K562 (cell line): ENCODE results near the gene NAV2. TPM values are rescaled to one million over a fixed set of nuclear protein-coding genes. Genes with fewer than 3 reads are reported as not detected.

ENCODE experiments used
- ATAC-seq: fragments of 200-7000 bp; cut with Tn5 transposase; 3 replicates; pipeline ENCODE4 v1.9.1; 2020; ENCODE audit warnings: moderate library complexity
- BruUV-seq: library from RNA; stranded (reverse); fragments of 400-500 nt; replicated peaks from 2 replicates; lab custom pipeline; 2021; lab: Mats Ljungman, UMichigan
- CTCF ChIA-PET: fragments of 300-600 bp; formaldehyde crosslinking; extraction: SDS; loops from one replicate; lab custom pipeline; 2021; ENCODE audit warnings: low intra/inter-chr PET ratio; lab: Yijun Ruan, JAX
- POLR2A ChIA-PET: fragments of 300-600, 350-650 bp; sonication (Branson Sonifier 250); formaldehyde crosslinking; extraction: SDS; loops from one replicate; lab custom pipeline; 2021; ENCODE audit warnings: antibody characterized with exemption, inconsistent platforms; lab: Yijun Ruan, JAX
- DNase-seq, 4 experiments: peaks; one replicate each; pipeline versions ENCODE4 v3.0.0 to v3.0.0-alpha.2; 2011 to 2018; ENCODE audit warnings: low spot score in 3 of 4, mixed read lengths in 3 of 4; ENCODE audit errors: extremely low read depth in 1 of 4
- FAIRE-seq: peaks from 2 replicates; lab custom pipeline; 2011; peaks lifted over from hg19 to GRCh38; lab: Jason Lieb, UNC
- H2AFZ ChIP-seq: 2 replicates; pipeline ENCODE4 v1.6.0; 2011; ENCODE audit warnings: low read depth, low read length, control low read depth, inconsistent platforms
- H3K27ac ChIP-seq: fragments of 200-600 bp; 3 replicates; pipeline ENCODE4 v1.8.0; 2011; ENCODE audit warnings: low read depth, mild to moderate bottlenecking, control low read depth, inconsistent platforms, low read length, moderate library complexity, mixed read lengths; ENCODE audit errors: extremely low read depth
- H3K27me3 ChIP-seq, 2 experiments: fragments of 300-600 bp in 1 of 2; 2 replicates in 1 of 2; 3 replicates in 1 of 2; pipeline versions ENCODE4 v1.6.0 to v1.8.0; 2011; ENCODE audit warnings: inconsistent platforms in 2 of 2, low read length in 2 of 2, mild to moderate bottlenecking in 1 of 2, mixed read lengths in 1 of 2, moderate library complexity in 1 of 2; ENCODE audit not compliant: control insufficient read depth in 2 of 2, insufficient read depth in 2 of 2
- H3K36me3 ChIP-seq: fragments of 300-600 bp; 3 replicates; pipeline ENCODE4 v1.8.0; 2011; ENCODE audit warnings: mild to moderate bottlenecking, low read length, inconsistent platforms; ENCODE audit not compliant: control insufficient read depth, insufficient read depth
- H3K4me1 ChIP-seq, 2 experiments: fragments of 200-600 bp in 1 of 2; replicated peaks in 1 of 2; 2 replicates in 1 of 2; 3 replicates in 1 of 2; pipeline versions ENCODE4 v1.5.1 to v1.8.0; 2011; ENCODE audit warnings: inconsistent platforms in 2 of 2, low read length in 2 of 2, mild to moderate bottlenecking in 1 of 2, mixed read lengths in 1 of 2, moderate library complexity in 1 of 2; ENCODE audit not compliant: control insufficient read depth in 2 of 2, insufficient read depth in 2 of 2
- H3K4me2 ChIP-seq: 2 replicates; pipeline ENCODE4 v1.6.1; 2011; ENCODE audit warnings: low read length, control low read depth, inconsistent platforms, mixed read lengths; ENCODE audit not compliant: insufficient read depth
- H3K4me3 ChIP-seq: fragments of 200-600 bp; sonication (generic), shearing (Covaris generic); 2 replicates; pipeline ENCODE4 v1.5.1; 2016; ENCODE audit warnings: control low read depth, inconsistent platforms
- H3K79me2 ChIP-seq: fragments of 200-600 bp; 3 replicates; pipeline ENCODE4 v1.8.0; 2011; ENCODE audit warnings: low read length, inconsistent platforms; ENCODE audit not compliant: control insufficient read depth, insufficient read depth
- H3K9ac ChIP-seq, 2 experiments: 2 replicates each; pipeline versions ENCODE4 v1.6.0 to v1.6.1; 2011; ENCODE audit warnings: low read depth in 2 of 2, low read length in 2 of 2, control low read depth in 1 of 2, inconsistent platforms in 1 of 2, mild to moderate bottlenecking in 1 of 2, mixed read lengths in 1 of 2; ENCODE audit not compliant: insufficient read depth in 1 of 2
- H3K9me1 ChIP-seq: one replicate; pipeline ENCODE4 v1.6.0; 2011; ENCODE audit warnings: inconsistent platforms, mild to moderate bottlenecking, low read length, moderate library complexity; ENCODE audit not compliant: control insufficient read depth, insufficient read depth
- H3K9me3 ChIP-seq: replicated peaks from 2 replicates; pipeline ENCODE4 v1.5.1; 2011; ENCODE audit warnings: low read depth, low read length, inconsistent platforms; ENCODE audit not compliant: control insufficient read depth, insufficient read depth
- H4K20me1 ChIP-seq: replicated peaks from 2 replicates; pipeline ENCODE4 v1.6.1; 2011; ENCODE audit warnings: low read length, inconsistent platforms, mixed read lengths; ENCODE audit not compliant: control insufficient read depth, insufficient read depth
- EGR1 ChIP-seq: fragments of 450-650 bp; conservative IDR thresholded peaks from 2 replicates; pipeline ENCODE4 v1.6.1; 2017; ENCODE audit warnings: mild to moderate bottlenecking
- ELF4 ChIP-seq: fragments of 450-650 bp; formaldehyde crosslinking; IDR thresholded peaks from 2 replicates; pipeline ENCODE4 v1.4.0; 2022; ENCODE audit warnings: missing genetic modification characterization
- EWSR1 ChIP-seq: fragments of 450-650 bp; IDR thresholded peaks from 2 replicates; pipeline ENCODE4 v1.6.1; 2018; ENCODE audit warnings: borderline replicate concordance, mild to moderate bottlenecking, low read depth, moderate library complexity; ENCODE audit not compliant: partially characterized antibody
- HDGF ChIP-seq: fragments of 450-650 bp; IDR thresholded peaks from 2 replicates; pipeline ENCODE4 v1.6.1; 2016
- HOMEZ ChIP-seq: fragments of 250-450 bp; sonication (Bioruptor Pico); IDR thresholded peaks from 2 replicates; pipeline ENCODE4 v1.4.0; 2020; ENCODE audit warnings: mild to moderate bottlenecking, moderate library complexity
- MYBL2 ChIP-seq, 2 experiments: fragments of 450-650 bp in 1 of 2; sonication (generic) in 1 of 2; formaldehyde crosslinking in 1 of 2; IDR thresholded peaks; 2 replicates each; pipeline versions ENCODE4 v1.6.1 to v1.8.1; 2017 to 2022; ENCODE audit warnings: borderline replicate concordance in 1 of 2, inconsistent platforms in 1 of 2, low read depth in 1 of 2, mild to moderate bottlenecking in 1 of 2, missing genetic modification reagents in 1 of 2, moderate library complexity in 1 of 2
- POLR2AphosphoS2 ChIP-seq: IDR thresholded peaks from 2 replicates; pipeline ENCODE4 v1.6.1; 2012; ENCODE audit warnings: low read length, improper control_type of control experiment
- POLR2G ChIP-seq: fragments of 200-400 bp; formaldehyde crosslinking; IDR thresholded peaks from 2 replicates; pipeline ENCODE4 v1.6.1; 2017; ENCODE audit warnings: low read depth, mild to moderate bottlenecking, antibody characterized with exemption, low read length, moderate library complexity
- POLR3A ChIP-seq: IDR thresholded peaks from 2 replicates; pipeline ENCODE4 v1.6.1; 2011; ENCODE audit warnings: borderline replicate concordance, mild to moderate bottlenecking, moderate library complexity; ENCODE audit not compliant: insufficient read length, insufficient read depth; ENCODE audit errors: extremely low read depth
- SAFB2 ChIP-seq: fragments of 200-400 bp; formaldehyde crosslinking; IDR thresholded peaks from 2 replicates; pipeline ENCODE4 v1.6.1; 2018; ENCODE audit warnings: borderline replicate concordance, low read length, low read depth, moderate library complexity; ENCODE audit not compliant: severe bottlenecking
- SETDB1 ChIP-seq: IDR thresholded peaks from one replicate; pipeline ENCODE4 v1.6.1; 2012; ENCODE audit warnings: low read length, control low read depth, inconsistent platforms
- ZFPM2 ChIP-seq: fragments of 250-450 bp; sonication (Bioruptor Pico); IDR thresholded peaks from 2 replicates; pipeline ENCODE4 v1.5.1; 2022; ENCODE audit warnings: mild to moderate bottlenecking
- ZNF311 ChIP-seq: fragments of 250-450 bp; sonication (Bioruptor Pico); IDR thresholded peaks from 2 replicates; pipeline ENCODE4 v1.4.0; 2020; ENCODE audit warnings: mild to moderate bottlenecking, moderate library complexity
- ZNF431 ChIP-seq: sonication (generic); formaldehyde crosslinking; IDR thresholded peaks from 2 replicates; pipeline ENCODE4 v1.8.0; 2022; ENCODE audit warnings: mild to moderate bottlenecking, missing genetic modification reagents
- WGBS: fragments of 100-300 bp; shearing (Covaris generic); methylation state at CpG from one replicate; pipeline ENCODE4 v1.1.6; 2016; ENCODE audit warnings: low coverage, mixed read lengths; ENCODE audit not compliant: insufficient coverage; ENCODE audit errors: missing lambda C conversion rate; 5-methylcytosine and 5-hydroxymethylcytosine counted together
- in situ Hi-C: fragments of 300-500 bp; cut with MboI; formaldehyde crosslinking; loops from 4 replicates; pipeline ENCODE4 v1.15.0; 2018; ENCODE audit warnings: inconsistent platforms, mixed read lengths
- intact Hi-C: fragments of 100-400 bp; cut with micrococcal nuclease; formaldehyde crosslinking; loops from 2 replicates; pipeline ENCODE4 v1.14.2; 2022
- polyA plus RNA-seq, 8 experiments: library from polyadenylated mRNA; depleted of rRNA in 4 of 8; stranded (reverse) in 5 of 8; unstranded in 3 of 8; fragments of >200 nt; fragmentation: Nextera tagmentation in 2 of 8; fragmentation: Illumina TruSeq in 1 of 8; extraction: Ambion mirVana in 2 of 8; extraction: Trizol in 1 of 8; gene quantifications; 2 replicates each; pipeline versions ENCODE4 v1.2.1 to v1.2.3, GENCODE V29; 2011 to 2014; ENCODE audit warnings: inconsistent platforms in 1 of 8, missing spikeins in 1 of 8
- total RNA-seq, 7 experiments: library from RNA; depleted of rRNA in 6 of 7; stranded (reverse); fragments of >200 nt in 6 of 7; fragmentation: Illumina TruSeq in 2 of 7; extraction: Trizol in 2 of 7; gene quantifications; 2 replicates each; pipeline versions ENCODE4 v1.2.1 to v1.2.3, GENCODE V29; 2011 to 2021; ENCODE audit warnings: low replicate concordance in 1 of 7
- TF ChIP-seq, protein P1 (sequence below): sonication (generic); formaldehyde crosslinking; IDR thresholded peaks from 2 replicates; pipeline ENCODE4 v1.5.0; 2020; ENCODE audit warnings: missing genetic modification reagents

The NAV2 gene
- total and polyA plus RNA-seq, 9 of the 15 experiments (the other 6 are each of a cell fraction or from before 2014, with no cell fraction given) = 0.03 to 0.35 (median 0.05) TPM

GRCh38 chr11:20033806-20034205 lies 321.2 kb downstream of the NAV2 start:
- no peak for TF ChIP-seq MYBL2 (IDR thresholded peaks at IDR 0.05; ENCODE audit: low read depth)
- TF ChIP-seq MYBL2 (CRISPR knock-in tag; IDR thresholded peaks at IDR 0.05; ENCODE audit: borderline replicate concordance) = no peak
- TF ChIP-seq HDGF = no peak
- no peak for TF ChIP-seq POLR3A
- TF ChIP-seq, protein P1, sequence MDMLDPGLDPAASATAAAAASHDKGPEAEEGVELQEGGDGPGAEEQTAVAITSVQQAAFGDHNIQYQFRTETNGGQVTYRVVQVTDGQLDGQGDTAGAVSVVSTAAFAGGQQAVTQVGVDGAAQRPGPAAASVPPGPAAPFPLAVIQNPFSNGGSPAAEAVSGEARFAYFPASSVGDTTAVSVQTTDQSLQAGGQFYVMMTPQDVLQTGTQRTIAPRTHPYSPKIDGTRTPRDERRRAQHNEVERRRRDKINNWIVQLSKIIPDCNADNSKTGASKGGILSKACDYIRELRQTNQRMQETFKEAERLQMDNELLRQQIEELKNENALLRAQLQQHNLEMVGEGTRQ (CRISPR knock-in tag) = no peak
- no peak for TF ChIP-seq POLR2G
- TF ChIP-seq ELF4 (CRISPR knock-in tag) = no peak
- no peak for TF ChIP-seq SAFB2
- no peak for TF ChIP-seq ZNF431 (CRISPR knock-in tag)
- TF ChIP-seq ZFPM2 (CRISPR knock-in tag) = no peak
- no peak for TF ChIP-seq EWSR1
- no peak for TF ChIP-seq SETDB1
- no peak for TF ChIP-seq ZNF311 (CRISPR knock-in tag)
- no peak for TF ChIP-seq EGR1
- no peak for TF ChIP-seq HOMEZ (CRISPR knock-in tag)
- no peak for TF ChIP-seq POLR2AphosphoS2
- H3K79me2 ChIP-seq = no peaks in the 10 kb centered on the region
- BruUV-seq = no TSS peak
- CTCF ChIA-PET = no interaction called here
- in situ Hi-C loops (no loop called here), intact Hi-C loops (loop anchor here (5.0 kb wide), 1 partner anchor 82 kb away; no protein-coding TSS in a partner anchor)
- H3K4me3 ChIP-seq = no peak overlapping the region
- H3K4me2 ChIP-seq = no peak overlapping the region
- ATAC-seq = no peak
- H3K36me3 ChIP-seq = no peaks in the 10 kb centered on the region
- H3K27me3 ChIP-seq = peaks cover 13 to 38% of the 10 kb centered on the region in 2 experiments
- no peak overlapping the region for H3K9ac ChIP-seq
- 24% methylated on average over 5 of the region's 5 CpGs for WGBS
- no peaks in the 10 kb centered on the region for H3K9me1 ChIP-seq
- no peaks in the 10 kb centered on the region; a peak in 1 of 5 replicates for H3K4me1 ChIP-seq
- POLR2A ChIA-PET = no interaction called here
- no peak for DNase-seq
- no peak overlapping the region for H2AFZ ChIP-seq
- H3K27ac ChIP-seq = no peak overlapping the region
- FAIRE-seq = no peak
- 0 out of 2 replicates have a peak, but pooled peaks cover 7% of the 10 kb centered on the region for H4K20me1 ChIP-seq
- no peaks in the 10 kb centered on the region for H3K9me3 ChIP-seq
